NCI-H1930 (cell line): Measurements from ENCODE around the gene GRIK5.

Experiments
- DNase-seq, 2 experiments: peaks; one replicate each; lab custom pipeline; 2025; lab: John Stamatoyannopoulos, UW

Gene GRIK5

DNA sequence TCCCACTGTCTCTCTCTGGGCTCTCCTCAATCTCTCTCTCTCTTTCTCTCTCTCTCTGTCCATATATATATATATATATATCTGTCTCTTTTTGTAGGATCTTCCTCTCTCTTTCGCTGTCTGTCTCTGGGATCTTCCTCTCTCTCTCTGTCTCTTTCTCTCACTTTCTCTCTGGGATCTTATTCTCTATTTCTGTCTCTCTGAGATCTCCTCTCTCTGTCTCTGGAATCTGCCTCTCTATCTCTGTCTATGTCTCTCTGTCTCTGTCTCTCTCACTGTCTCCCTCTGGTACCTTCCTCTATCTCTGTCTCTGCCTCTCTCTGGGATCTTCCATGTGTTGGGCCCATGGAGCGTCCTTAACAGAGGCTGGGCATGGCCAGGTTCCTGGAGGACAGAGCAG lies 79.4 kb downstream of the GRIK5 start:
- no peak for DNase-seq

DNA sequence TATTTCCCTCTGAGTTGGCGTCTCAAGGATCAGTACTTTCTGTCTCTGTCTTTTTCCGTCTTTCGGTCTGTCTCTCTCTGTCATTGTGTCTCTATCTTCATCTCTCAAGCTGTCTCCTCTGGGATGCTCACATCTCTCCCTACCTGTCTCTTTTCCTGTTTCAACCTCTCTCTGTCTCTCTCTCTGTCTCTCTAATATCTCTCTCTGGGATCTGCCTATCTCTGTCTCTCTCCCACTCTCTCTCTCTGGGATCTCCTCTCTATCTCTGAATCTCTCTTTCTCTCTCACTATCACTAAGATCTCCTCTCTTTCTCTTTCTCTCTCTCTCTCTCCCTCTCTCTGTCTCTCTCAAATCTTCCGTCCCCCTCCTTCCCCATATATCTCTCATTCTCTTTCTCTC lies 80.0 kb downstream of the GRIK5 start:
- no peak for DNase-seq

DNA sequence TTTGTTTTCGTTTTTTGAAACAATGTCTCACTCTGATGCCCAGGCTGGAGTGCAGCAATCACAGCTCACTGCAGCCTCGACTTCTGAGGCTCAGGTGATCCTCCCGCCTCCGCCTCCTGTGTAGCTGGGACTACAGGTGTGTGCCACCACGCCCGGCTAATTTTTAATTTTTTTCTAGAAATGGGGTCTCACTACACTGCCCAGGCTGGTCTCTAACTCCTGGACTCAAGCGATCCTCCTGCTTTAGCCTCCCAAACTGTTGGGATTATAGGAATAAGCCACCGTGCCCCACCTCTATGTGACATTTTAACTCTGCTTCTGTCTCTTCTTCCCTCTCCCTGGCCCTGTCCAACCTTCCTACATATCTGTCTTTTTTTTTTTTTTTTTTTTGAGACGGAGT lies 81.1 kb downstream of the GRIK5 start:
- DNase-seq, result no peak

- no peak for DNase-seq
Measured at GRCh38 chr19:41987141-41987860, 82.7 kb downstream of the GRIK5 start.

DNA sequence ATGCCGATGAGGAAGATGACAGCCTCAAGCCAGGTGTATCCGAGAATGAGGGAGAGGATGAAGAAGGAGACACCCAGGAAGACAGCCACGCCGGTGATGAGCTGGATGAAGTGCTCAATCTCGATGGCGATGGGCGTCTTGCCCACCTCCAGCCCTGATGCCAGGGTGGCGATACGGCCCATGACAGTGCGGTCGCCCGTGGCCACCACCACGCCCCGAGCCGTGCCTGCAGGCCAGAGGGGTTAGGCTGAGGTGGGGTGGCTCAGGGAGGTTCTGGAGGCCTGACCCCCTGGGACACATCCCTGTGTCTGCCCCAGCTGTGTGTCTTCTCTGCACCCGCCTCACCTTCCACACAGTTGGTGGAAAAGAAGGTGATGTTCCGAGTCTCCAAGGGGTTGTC lies 85.0 kb downstream of the GRIK5 start:
- DNase-seq, result no peak

DNA sequence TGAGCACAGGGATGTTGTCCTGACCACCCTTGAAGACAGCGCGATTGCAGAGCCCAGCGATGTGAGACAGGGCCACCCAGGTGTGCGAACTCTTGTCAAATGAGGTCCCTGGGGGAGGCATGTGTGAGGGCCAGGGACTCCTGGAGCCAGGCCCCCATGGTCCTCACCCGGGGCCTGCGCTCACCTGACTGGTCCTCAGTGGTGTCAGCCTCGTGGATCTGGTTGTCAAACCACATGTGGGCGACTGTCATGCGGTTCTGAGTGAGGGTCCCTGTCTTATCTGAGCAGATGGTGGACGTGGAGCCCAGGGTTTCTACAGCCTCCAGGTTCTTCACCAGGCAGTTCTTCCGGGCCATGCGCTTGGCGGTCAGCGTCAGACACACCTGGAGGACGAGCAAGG lies 88.3 kb downstream of the GRIK5 start:
- no peak for DNase-seq

GRCh38 chr19:41978470-41978869 lies 91.5 kb downstream of the GRIK5 start:
- no peak for DNase-seq

GRCh38 chr19:41977916-41978315 lies 92.1 kb downstream of the GRIK5 start:
- no peak for DNase-seq

GRCh38 chr19:41974652-41975051 lies 95.4 kb downstream of the GRIK5 start:
- DNase-seq, result no peak

DNA sequence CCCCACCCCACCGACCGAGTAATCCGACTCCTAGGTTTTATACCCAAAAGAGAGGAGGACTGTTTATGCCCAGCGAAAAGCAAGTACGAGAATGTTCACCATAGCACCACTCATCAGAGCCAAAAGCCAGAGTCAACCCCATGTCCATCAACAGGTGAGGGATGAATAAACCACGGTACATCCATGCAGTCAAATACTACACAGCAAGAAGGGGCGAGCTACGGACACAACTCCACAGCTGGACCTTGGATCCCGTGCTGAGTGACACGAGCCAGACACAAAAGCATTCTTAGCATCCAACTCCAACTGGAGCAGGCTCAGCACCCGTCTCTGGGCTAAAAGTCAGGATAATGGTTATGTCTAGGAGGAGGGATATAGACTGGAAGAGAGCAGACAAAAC lies 98.6 kb downstream of the GRIK5 start:
- DNase-seq, result no peak

- DNase-seq, result no peak
Measured at GRCh38 chr19:41969772-41970458, 100.1 kb downstream of the GRIK5 start.

- DNase-seq, result no peak
Measured at GRCh38 chr19:41968751-41969595, 101.0 kb downstream of the GRIK5 start.

DNA sequence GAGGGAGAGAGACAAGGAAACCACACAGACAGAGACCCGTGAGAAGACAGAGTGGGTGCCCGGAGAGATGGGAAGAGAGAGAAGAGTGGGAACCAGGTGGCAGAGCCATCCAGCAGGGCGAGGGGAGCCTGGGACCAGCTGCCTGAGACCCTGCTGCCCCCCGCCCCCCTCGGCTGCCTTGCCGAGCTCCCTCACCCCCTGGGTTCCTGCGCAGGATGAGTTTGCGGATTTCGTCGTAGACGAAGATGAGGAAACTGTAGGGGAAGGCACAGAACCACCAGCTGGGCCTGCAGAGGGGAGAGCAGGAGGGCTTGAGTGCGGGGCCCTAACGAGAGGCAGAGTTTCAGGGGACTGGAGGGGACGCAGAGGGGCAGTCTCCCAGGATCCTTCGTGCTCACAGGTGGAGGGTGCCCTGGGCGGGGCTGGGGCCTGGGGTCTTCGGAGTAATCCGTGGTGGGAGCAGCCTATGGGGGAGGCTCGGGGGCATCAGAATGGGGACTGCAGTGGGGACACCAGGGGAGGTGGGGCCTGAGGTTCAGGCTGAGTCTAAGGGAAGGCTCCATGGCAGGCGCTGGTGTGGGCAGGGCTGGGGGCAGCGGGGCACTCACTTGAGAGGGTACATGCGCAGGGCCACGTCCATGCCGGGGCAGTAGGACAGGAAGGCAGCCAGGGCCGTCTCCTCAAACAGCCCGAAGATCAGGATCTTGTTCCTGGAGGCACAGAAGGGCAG lies 102.8 kb downstream of the GRIK5 start:
- no peak for DNase-seq

DNA sequence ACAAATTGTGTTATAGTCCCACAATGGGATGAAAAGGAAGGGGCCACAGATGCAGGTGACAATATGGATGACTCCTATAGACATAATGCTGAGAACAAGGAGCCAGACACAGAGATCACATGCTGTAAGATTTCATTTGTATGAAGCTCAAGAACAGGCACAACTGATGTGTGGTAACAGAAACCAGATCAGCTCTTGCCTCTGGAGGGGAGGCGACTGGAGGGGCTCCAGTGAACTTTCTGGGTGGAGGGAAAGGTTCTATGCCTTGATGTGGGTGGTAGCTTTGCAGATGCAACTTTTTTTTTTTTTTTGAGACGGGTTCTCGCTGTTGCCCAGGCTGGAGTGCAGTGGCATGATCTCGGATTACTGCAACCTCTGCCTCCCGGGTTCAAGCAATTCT lies 104.9 kb downstream of the GRIK5 start:
- no peak for DNase-seq

GRCh38 chr19:41960973-41961372 lies 109.0 kb downstream of the GRIK5 start:
- no peak for DNase-seq

- peak; percentile 91 to 92 for DNase-seq
Measured at GRCh38 chr19:41959056-41960053, 110.7 kb downstream of the GRIK5 start, which contains the start of gene RABAC1. Gene RABAC1 (minus strand): TSS chr19:41959321. CDS start chr19:41959292, 29 bp downstream.

DNA sequence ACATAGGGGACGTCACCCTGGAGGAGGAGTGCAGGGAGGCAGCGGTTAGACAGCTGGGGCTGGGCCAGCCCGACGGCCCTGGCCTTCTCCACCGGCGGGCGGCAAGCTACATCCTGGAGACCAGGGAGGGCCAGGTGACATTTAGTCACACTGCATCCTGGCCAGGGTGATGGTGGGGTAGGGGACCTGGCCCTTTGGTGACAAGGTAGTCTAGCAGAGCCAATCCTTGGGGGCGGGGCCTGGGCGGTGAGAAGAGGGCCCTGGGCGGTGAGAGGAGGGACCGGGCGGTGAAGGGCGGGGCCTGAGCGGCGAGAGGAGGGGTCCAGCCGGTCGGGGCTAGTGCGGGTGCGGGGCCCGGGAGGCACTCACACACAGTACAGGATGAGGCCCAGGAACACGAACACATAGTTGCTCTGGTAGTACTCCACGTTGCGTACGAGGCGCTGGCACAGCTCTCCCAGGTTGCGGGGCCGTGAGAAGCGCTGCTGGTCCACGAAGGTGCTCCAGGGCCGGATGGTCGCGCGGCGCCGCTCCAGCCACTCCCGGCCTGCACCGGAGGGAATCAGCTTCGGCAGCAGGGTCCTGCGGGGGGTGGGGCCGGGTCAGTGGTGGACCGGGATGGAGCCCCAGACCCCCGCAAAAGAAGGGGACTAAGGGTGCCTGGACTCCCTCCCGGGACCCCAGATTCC lies 111.5 kb downstream of the GRIK5 start:
- DNase-seq, result peak; percentile 60 to 69

DNA sequence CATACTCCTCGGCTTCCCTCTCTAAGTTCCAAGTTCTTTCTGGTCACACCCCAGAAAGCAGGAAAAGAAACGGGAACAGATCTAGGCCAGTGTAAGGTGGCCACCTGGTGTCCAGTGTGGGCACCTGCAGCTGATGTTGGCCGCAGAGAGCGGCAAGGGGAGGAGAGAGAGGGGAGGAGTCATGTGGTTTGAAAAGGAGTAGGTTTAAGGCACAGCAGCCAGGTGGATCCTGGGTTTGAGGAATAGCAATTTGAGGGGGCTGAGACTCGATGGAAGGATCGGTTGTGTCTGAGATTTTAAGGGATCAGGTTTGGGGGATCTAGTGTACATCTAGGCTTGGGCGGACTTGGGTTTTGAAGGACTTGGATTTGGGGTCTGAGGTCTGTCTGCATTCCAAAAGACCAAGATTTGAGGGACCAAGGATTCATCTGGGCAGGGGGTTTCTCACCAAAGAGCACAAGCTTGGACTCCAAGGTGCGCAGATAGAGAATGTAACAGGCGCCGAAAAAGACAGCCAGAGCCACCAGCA lies 112.1 kb downstream of the GRIK5 start:
- peak; percentile 58 to 77 for DNase-seq

DNA sequence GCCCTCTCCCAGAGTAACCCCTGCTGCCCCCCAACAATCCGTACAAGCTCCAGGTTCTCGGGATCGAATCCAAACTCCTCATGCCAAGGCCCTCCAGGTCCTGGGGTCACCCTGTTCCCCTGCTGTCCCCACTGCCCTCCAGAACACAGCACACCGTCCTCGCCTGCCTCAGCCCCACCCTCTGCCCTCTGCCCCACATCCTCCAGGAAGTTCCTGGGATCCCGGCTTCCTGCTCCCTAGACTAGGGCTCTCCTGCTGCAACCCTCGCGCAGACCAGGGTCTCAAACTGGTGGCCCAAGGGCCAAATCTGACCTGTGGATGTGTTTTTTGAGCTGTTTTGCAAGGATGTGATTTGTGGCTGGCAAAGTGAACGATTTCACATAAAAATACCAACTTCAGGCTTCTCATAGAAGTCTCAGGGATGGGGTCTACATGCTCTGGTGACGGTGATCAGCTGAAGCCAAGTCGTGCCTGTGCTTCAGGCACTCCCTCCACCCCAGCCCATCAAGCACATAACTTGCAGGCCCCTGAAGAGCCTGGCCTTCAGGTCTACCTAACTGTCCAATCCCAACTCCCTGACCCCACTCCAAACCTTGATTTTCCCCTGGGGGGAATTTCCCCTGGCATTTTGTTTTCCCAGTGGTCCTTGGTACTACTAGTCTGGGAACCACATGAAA lies 112.7 kb downstream of the GRIK5 start:
- DNase-seq, result no peak
